Measurements from ENCODE around the gene TMEM108.

- no peak for TF ChIP-seq CTCF (IDR thresholded peaks at IDR 0.05; ENCODE audit: poor library complexity, severe bottlenecking)
- TF ChIP-seq REST (IDR thresholded peaks at IDR 0.05; ENCODE audit: borderline replicate concordance), result no peak
- TF ChIP-seq EZH2 (IDR thresholded peaks at IDR 0.05; ENCODE audit: borderline replicate concordance, insufficient read depth, low read length, poor library complexity, severe bottlenecking), result no peak
- TF ChIP-seq EP300 (conservative IDR thresholded peaks at IDR 0.05; ENCODE audit: poor library complexity, severe bottlenecking), result no peak
- no peak for TF ChIP-seq MXI1 (conservative IDR thresholded peaks at IDR 0.05; ENCODE audit: poor library complexity, severe bottlenecking)
Observed at GRCh38 chr3:133050891-133051290, 12.7 kb downstream of the TMEM108 start.

All from neural cell (in vitro differentiated cells).